Endodermal cell (in vitro differentiated cells): ENCODE data around the gene HIGD1C. TPM values are rescaled to one million over a fixed set of nuclear protein-coding genes. Genes with fewer than 3 reads are reported as not detected.

ENCODE experiments used
- DNase-seq: peaks from one replicate; pipeline ENCODE4 v3.0.0-alpha.2; 2017
- H3K27ac ChIP-seq: 2 replicates; pipeline ENCODE4 v1.5.1; 2013; ENCODE audit warnings: mild to moderate bottlenecking, low read depth, low read length, moderate library complexity
- H3K27me3 ChIP-seq: 2 replicates; pipeline ENCODE4 v1.6.1; 2013; ENCODE audit warnings: mild to moderate bottlenecking, low read length, moderate library complexity; ENCODE audit not compliant: insufficient read depth, control insufficient read depth, poor library complexity, severe bottlenecking
- H3K36me3 ChIP-seq: 2 replicates; pipeline ENCODE4 v1.7.0; 2013; ENCODE audit warnings: mild to moderate bottlenecking, low read length, moderate library complexity; ENCODE audit not compliant: control insufficient read depth, insufficient read depth
- H3K4me1 ChIP-seq: one replicate; pipeline ENCODE4 v1.7.0; 2013; ENCODE audit warnings: low read length; ENCODE audit not compliant: control insufficient read depth, insufficient read depth
- H3K4me3 ChIP-seq: 2 replicates; pipeline ENCODE4 v1.5.1; 2013; ENCODE audit warnings: mild to moderate bottlenecking, low read length, moderate library complexity
- H3K9ac ChIP-seq: 2 replicates; pipeline ENCODE4 v1.6.1; 2013; ENCODE audit warnings: mild to moderate bottlenecking, low read length, moderate library complexity; ENCODE audit not compliant: poor library complexity, severe bottlenecking; ENCODE audit errors: extremely low read depth
- H3K9me3 ChIP-seq: 2 replicates; pipeline ENCODE4 v1.6.1; 2013; ENCODE audit warnings: mild to moderate bottlenecking, low read length, moderate library complexity; ENCODE audit not compliant: control insufficient read depth
- H3K27ac Mint-ChIP-seq: 2 replicates; pipeline ENCODE4 v1.8.0; 2020; ENCODE audit warnings: mixed read lengths
- H3K27me3 Mint-ChIP-seq: 2 replicates; pipeline ENCODE4 v1.8.0; 2021; ENCODE audit warnings: mild to moderate bottlenecking, mixed read lengths; ENCODE audit not compliant: insufficient read depth
- H3K36me3 Mint-ChIP-seq: 2 replicates; pipeline ENCODE4 v1.8.0; 2020; ENCODE audit warnings: low read depth, mixed read lengths
- H3K4me1 Mint-ChIP-seq: 2 replicates; pipeline ENCODE4 v1.8.0; 2020; ENCODE audit warnings: mixed read lengths
- H3K4me3 Mint-ChIP-seq: 2 replicates; pipeline ENCODE4 v1.8.0; 2020; ENCODE audit warnings: mild to moderate bottlenecking, moderate library complexity, mixed read lengths
- H3K9me3 Mint-ChIP-seq: 2 replicates; pipeline ENCODE4 v1.8.0; 2020; ENCODE audit warnings: mild to moderate bottlenecking, mixed read lengths
- CTCF ChIP-seq: fragments of 200-600 bp; sonication (generic); conservative IDR thresholded peaks from 2 replicates; pipeline ENCODE4 v1.5.0; 2021; ENCODE audit warnings: antibody characterized with exemption, mild to moderate bottlenecking
- WGBS, 2 experiments: methylation state at CpG; one replicate each; pipeline versions ENCODE4 v1.1.5 to v1.1.7; 2013; ENCODE audit warnings: missing lambda C conversion rate in 2 of 2, mixed read lengths in 1 of 2; ENCODE audit not compliant: insufficient coverage in 1 of 2, insufficient read length in 1 of 2; 5-methylcytosine and 5-hydroxymethylcytosine counted together
- total RNA-seq, 2 donors: library from RNA; stranded (reverse); fragmentation: NEBNext Ultra II Directional in 1 of 2; extraction: Animal tissue kit (Norgen Biotek cat#: 25700) in 1 of 2; gene quantifications; 2 replicates in 1 of 2; 3 replicates in 1 of 2; pipeline ENCODE4 v1.2.1, GENCODE V29; 2021

Gene HIGD1C
- total RNA-seq, 2 donors from 2014 or later = not detected

- DNase-seq = no peak
- TF ChIP-seq CTCF = no peak
- Histone ChIP-seq H3K27ac (no peak overlapping the region), H3K9me3 (peaks cover 18% of the 10 kb centered on the region), H3K9ac (no peak overlapping the region), H3K36me3 (no peaks in the 10 kb centered on the region), H3K4me3 (no peak overlapping the region), H3K4me1 (no peaks in the 10 kb centered on the region), H3K27me3 (no peaks in the 10 kb centered on the region)
- Mint-ChIP-seq H3K4me3 (no peak overlapping the region), H3K4me1 (peaks cover 19% of the 10 kb centered on the region), H3K27me3 (no peaks in the 10 kb centered on the region), H3K27ac (no peak overlapping the region), H3K9me3 (no peaks in the 10 kb centered on the region), H3K36me3 (peaks cover 5% of the 10 kb centered on the region)
- 87% methylated on average over 2 of the region's 2 CpGs; no CpG with 5 or more reads in 1 of the 2 experiments for WGBS, 2 experiments
Measured at GRCh38 chr12:50932787-50933280, 19.5 kb upstream of the HIGD1C start.

GRCh38 chr12:50933459-50934124 is 18.8 kb upstream of the HIGD1C start:
- DNase-seq = peak; percentile 75
- H3K36me3 Mint-ChIP-seq = peaks cover 5% of the 10 kb centered on the region
- 92% methylated on average over 2 of the region's 2 CpGs; no CpG with 5 or more reads in 1 of the 2 experiments for WGBS, 2 experiments

GRCh38 chr12:50934371-50934851 is 17.9 kb upstream of the HIGD1C start:
- no peaks in the 10 kb centered on the region for H3K4me1 ChIP-seq
- DNase-seq = no peak
- Mint-ChIP-seq H3K27ac (no peak overlapping the region), H3K36me3 (peaks cover 5% of the 10 kb centered on the region), H3K9me3 (no peaks in the 10 kb centered on the region), H3K4me3 (no peak overlapping the region), H3K27me3 (no peaks in the 10 kb centered on the region), H3K4me1 (peaks cover 17% of the 10 kb centered on the region)
- H3K9ac ChIP-seq = no peak overlapping the region
- no peak overlapping the region for H3K27ac ChIP-seq
- H3K4me3 ChIP-seq = no peak overlapping the region
- H3K9me3 ChIP-seq = peaks cover 18% of the 10 kb centered on the region
- no peaks in the 10 kb centered on the region for H3K36me3 ChIP-seq
- no peak for TF ChIP-seq CTCF
- no peaks in the 10 kb centered on the region for H3K27me3 ChIP-seq
- 91 to 97% methylated on average over 3 of the region's 3 CpGs for WGBS, 2 experiments

More at GRCh38 chr12:50933459-50934124, 18.8 kb upstream of the HIGD1C start:
- Mint-ChIP-seq H3K27me3 (no peaks in the 10 kb centered on the region), H3K4me3 (no peak overlapping the region), H3K4me1 (peaks cover 17% of the 10 kb centered on the region), H3K27ac (no peak overlapping the region), H3K9me3 (no peaks in the 10 kb centered on the region)
- H3K4me3 ChIP-seq = no peak overlapping the region
- H3K36me3 ChIP-seq = no peaks in the 10 kb centered on the region
- H3K27me3 ChIP-seq = no peaks in the 10 kb centered on the region
- peaks cover 18% of the 10 kb centered on the region for H3K9me3 ChIP-seq
- H3K9ac ChIP-seq = no peak overlapping the region
- no peak overlapping the region for H3K27ac ChIP-seq
- no peak for TF ChIP-seq CTCF
- H3K4me1 ChIP-seq = no peaks in the 10 kb centered on the region
